ENCODE measurements around the gene SEMA4D.

DNA sequence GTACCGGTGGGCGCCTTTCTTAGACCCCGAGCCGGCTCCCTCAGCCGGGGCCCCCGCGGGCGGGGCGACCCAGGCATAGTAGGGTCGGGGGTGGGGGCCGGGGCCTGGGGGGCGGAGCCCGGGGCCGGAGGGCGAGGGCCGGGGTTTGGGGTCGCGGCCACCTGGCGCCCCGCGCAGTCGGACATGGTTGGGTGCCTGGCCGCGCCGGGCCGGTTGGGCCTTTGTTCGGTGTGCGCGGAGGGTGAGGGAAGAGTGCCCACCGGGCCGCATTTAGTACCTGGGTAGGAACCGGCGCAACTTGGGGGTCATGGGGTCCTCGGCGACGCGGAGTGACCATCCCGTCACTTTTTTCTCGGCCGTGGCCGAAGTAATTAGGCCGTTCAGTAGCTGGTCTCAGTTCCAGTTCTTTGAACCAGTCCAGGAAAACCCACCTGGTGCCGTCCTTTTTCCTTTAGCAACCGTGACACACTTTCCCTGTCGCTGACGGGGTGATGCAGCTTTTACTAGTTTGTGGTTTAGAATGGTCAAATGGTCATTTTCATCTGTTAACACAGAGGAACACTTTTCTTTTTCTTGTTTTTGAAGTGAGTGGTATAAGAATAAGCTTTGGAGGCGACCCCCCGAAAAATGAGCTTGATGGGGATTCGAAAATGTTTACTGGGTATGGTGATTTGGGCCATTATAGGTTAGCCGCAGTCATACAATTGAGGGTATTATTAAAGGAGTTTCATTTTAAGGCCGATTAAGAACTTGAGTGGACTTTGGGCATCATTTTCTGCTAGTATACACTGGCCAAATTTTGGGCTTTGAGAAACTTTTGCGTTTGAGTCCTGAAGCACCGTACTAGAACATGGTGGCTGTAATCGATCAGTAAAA, 186.3 kb downstream of the SEMA4D start:
- TF ChIP-seq POLR2A (IDR thresholded peaks at IDR 0.05; ENCODE audit: low read depth) (no peak), EP300 (IDR thresholded peaks at IDR 0.05) (no peak), POLR2AphosphoS5 (IDR thresholded peaks at IDR 0.05) (no peak)
- TF ChIP-seq, protein P1, sequence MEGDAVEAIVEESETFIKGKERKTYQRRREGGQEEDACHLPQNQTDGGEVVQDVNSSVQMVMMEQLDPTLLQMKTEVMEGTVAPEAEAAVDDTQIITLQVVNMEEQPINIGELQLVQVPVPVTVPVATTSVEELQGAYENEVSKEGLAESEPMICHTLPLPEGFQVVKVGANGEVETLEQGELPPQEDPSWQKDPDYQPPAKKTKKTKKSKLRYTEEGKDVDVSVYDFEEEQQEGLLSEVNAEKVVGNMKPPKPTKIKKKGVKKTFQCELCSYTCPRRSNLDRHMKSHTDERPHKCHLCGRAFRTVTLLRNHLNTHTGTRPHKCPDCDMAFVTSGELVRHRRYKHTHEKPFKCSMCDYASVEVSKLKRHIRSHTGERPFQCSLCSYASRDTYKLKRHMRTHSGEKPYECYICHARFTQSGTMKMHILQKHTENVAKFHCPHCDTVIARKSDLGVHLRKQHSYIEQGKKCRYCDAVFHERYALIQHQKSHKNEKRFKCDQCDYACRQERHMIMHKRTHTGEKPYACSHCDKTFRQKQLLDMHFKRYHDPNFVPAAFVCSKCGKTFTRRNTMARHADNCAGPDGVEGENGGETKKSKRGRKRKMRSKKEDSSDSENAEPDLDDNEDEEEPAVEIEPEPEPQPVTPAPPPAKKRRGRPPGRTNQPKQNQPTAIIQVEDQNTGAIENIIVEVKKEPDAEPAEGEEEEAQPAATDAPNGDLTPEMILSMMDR (IDR thresholded peaks at IDR 0.05), result no peak
